ENCODE data around the gene AK1.
"Not testable (repeated sequence)": the region's sequence is repeated elsewhere in the genome, so short reads cannot be mapped to it uniquely, and the experiment has no call there.

GRCh38 chr9:127881715-127882114, 4.2 kb upstream of the AK1 start:
- TF ChIP-seq POLR2AphosphoS5 (IDR thresholded peaks at IDR 0.05; ENCODE audit: insufficient read depth, low read depth, low read length); EZH2 (IDR thresholded peaks at IDR 0.05; ENCODE audit: borderline replicate concordance, low read depth, low read length, severe bottlenecking); POLR2A (IDR thresholded peaks at IDR 0.05; ENCODE audit: low read depth, low read length); JUN (IDR thresholded peaks at IDR 0.05; ENCODE audit: borderline replicate concordance, insufficient read depth, insufficient read length, low read depth): not testable (repeated sequence)
- TF ChIP-seq, protein P1, sequence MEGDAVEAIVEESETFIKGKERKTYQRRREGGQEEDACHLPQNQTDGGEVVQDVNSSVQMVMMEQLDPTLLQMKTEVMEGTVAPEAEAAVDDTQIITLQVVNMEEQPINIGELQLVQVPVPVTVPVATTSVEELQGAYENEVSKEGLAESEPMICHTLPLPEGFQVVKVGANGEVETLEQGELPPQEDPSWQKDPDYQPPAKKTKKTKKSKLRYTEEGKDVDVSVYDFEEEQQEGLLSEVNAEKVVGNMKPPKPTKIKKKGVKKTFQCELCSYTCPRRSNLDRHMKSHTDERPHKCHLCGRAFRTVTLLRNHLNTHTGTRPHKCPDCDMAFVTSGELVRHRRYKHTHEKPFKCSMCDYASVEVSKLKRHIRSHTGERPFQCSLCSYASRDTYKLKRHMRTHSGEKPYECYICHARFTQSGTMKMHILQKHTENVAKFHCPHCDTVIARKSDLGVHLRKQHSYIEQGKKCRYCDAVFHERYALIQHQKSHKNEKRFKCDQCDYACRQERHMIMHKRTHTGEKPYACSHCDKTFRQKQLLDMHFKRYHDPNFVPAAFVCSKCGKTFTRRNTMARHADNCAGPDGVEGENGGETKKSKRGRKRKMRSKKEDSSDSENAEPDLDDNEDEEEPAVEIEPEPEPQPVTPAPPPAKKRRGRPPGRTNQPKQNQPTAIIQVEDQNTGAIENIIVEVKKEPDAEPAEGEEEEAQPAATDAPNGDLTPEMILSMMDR (IDR thresholded peaks at IDR 0.05; ENCODE audit: extremely low read depth in 1 of 2, insufficient read depth in 1 of 2, low read depth in 1 of 2, low read length in 2 of 2): not testable (repeated sequence)

Measured in endothelial cell of umbilical vein (primary cell).